HepG2 (cell line): ENCODE measurements around the gene YWHAB. TPM values are rescaled to one million over a fixed set of nuclear protein-coding genes. Genes with fewer than 3 reads are reported as not detected.

Source experiments
- ATAC-seq: fragments of 200-7000 bp; cut with Tn5 transposase; 3 replicates; pipeline ENCODE4 v1.9.1; 2020; ENCODE audit warnings: mild to moderate bottlenecking, moderate library complexity
- BruUV-seq: library from RNA; stranded (reverse); fragments of 400-500 nt; replicated peaks from 2 replicates; lab custom pipeline; 2021; lab: Mats Ljungman, UMichigan
- CTCF ChIA-PET: fragments of 300-600 bp; formaldehyde crosslinking; extraction: SDS; loops from one replicate; lab custom pipeline; 2021; ENCODE audit warnings: low total read pairs, inconsistent platforms, low intra/inter-chr PET ratio; lab: Yijun Ruan, JAX
- POLR2A ChIA-PET: fragments of 350-600 bp; sonication (Branson Sonifier 250); formaldehyde crosslinking; loops from one replicate; lab custom pipeline; 2020; ENCODE audit warnings: antibody characterized with exemption, inconsistent platforms; lab: Yijun Ruan, JAX
- DNase-seq: peaks from one replicate; pipeline ENCODE4 v3.0.0-alpha.2; 2015; ENCODE audit warnings: low spot score
- FAIRE-seq: peaks from 3 replicates; lab custom pipeline; 2011; peaks lifted over from hg19 to GRCh38; lab: Jason Lieb, UNC
- H2AFZ ChIP-seq: one replicate; pipeline ENCODE4 v1.6.1; 2011; ENCODE audit warnings: low read length, inconsistent platforms
- H3K27ac ChIP-seq: fragments of 300-600 bp; 3 replicates; pipeline ENCODE4 v1.8.0; 2011; ENCODE audit warnings: mixed run types, mild to moderate bottlenecking, mixed read lengths, low read length, inconsistent platforms; ENCODE audit not compliant: insufficient read depth; ENCODE audit errors: extremely low read length
- H3K27me3 ChIP-seq, 2 experiments: fragments of 200-600 bp in 1 of 2; 2 replicates in 1 of 2; 3 replicates in 1 of 2; pipeline versions ENCODE4 v1.6.0 to v1.8.0; 2011; ENCODE audit warnings: low read length in 2 of 2, mild to moderate bottlenecking in 2 of 2, moderate library complexity in 2 of 2, inconsistent platforms in 1 of 2; ENCODE audit not compliant: insufficient read depth in 2 of 2, control insufficient read depth in 1 of 2
- H3K36me3 ChIP-seq, 2 experiments: fragments of 200-600 bp in 1 of 2; replicated peaks in 1 of 2; 2 replicates in 1 of 2; 3 replicates in 1 of 2; pipeline versions ENCODE4 v1.5.1 to v1.8.0; 2011; ENCODE audit warnings: low read length in 2 of 2, inconsistent platforms in 1 of 2; ENCODE audit not compliant: insufficient read depth in 2 of 2, control insufficient read depth in 1 of 2
- H3K4me1 ChIP-seq: 2 replicates; pipeline ENCODE4 v1.5.1; 2012; ENCODE audit warnings: low read length, inconsistent platforms; ENCODE audit not compliant: insufficient read depth
- H3K4me2 ChIP-seq: 2 replicates; pipeline ENCODE4 v1.6.0; 2011; ENCODE audit warnings: low read depth, low read length, inconsistent platforms
- H3K4me3 ChIP-seq, 3 experiments: fragments of 200-600 bp in 1 of 3; sonication (generic), shearing (Covaris generic) in 1 of 3; replicated peaks in 1 of 3; 2 replicates each; pipeline ENCODE4 v1.5.1; 2011 to 2016; ENCODE audit warnings: low read length in 3 of 3, inconsistent platforms in 2 of 3, low read depth in 2 of 3, mild to moderate bottlenecking in 2 of 3, control low read depth in 1 of 3, mixed read lengths in 1 of 3; ENCODE audit not compliant: insufficient read depth in 1 of 3
- H3K79me2 ChIP-seq: one replicate; pipeline ENCODE4 v1.6.1; 2011; ENCODE audit warnings: low read length, inconsistent platforms; ENCODE audit not compliant: insufficient read depth
- H3K9ac ChIP-seq: 2 replicates; pipeline ENCODE4 v1.6.0; 2011; ENCODE audit warnings: mild to moderate bottlenecking, low read depth, low read length, inconsistent platforms; ENCODE audit not compliant: insufficient read depth
- H3K9me3 ChIP-seq: 2 replicates; pipeline ENCODE4 v1.5.1; 2012; ENCODE audit warnings: mild to moderate bottlenecking, low read length
- H4K20me1 ChIP-seq: 2 replicates; pipeline ENCODE4 v1.6.0; 2011; ENCODE audit warnings: inconsistent platforms, mild to moderate bottlenecking, low read length, moderate library complexity; ENCODE audit not compliant: insufficient read depth
- CBFB ChIP-seq: sonication (generic); formaldehyde crosslinking; IDR thresholded peaks from 2 replicates; pipeline ENCODE4 v1.4.0; 2020; ENCODE audit warnings: missing genetic modification reagents
- ELF1 ChIP-seq: sonication (generic); formaldehyde crosslinking; IDR thresholded peaks from 2 replicates; pipeline ENCODE4 v1.4.0; 2020; ENCODE audit warnings: missing genetic modification reagents
- ETV5 ChIP-seq: IDR thresholded peaks from 2 replicates; pipeline ENCODE4 v1.6.1; 2018; ENCODE audit warnings: missing biosample characterization, missing genetic modification reagents, inconsistent platforms, borderline replicate concordance
- FOXC1 ChIP-seq: sonication (generic); formaldehyde crosslinking; IDR thresholded peaks from 2 replicates; pipeline ENCODE4 v1.8.0; 2022; ENCODE audit warnings: mild to moderate bottlenecking, missing genetic modification reagents, borderline replicate concordance
- HNRNPK ChIP-seq: fragments of 200-400 bp; formaldehyde crosslinking; IDR thresholded peaks from 2 replicates; pipeline ENCODE4 v1.6.1; 2018; ENCODE audit warnings: low read length, low read depth, moderate library complexity, mild to moderate bottlenecking; ENCODE audit not compliant: poor library complexity, severe bottlenecking
- KMT2A ChIP-seq: sonication (generic); formaldehyde crosslinking; IDR thresholded peaks from 2 replicates; pipeline ENCODE4 v1.4.0; 2020; ENCODE audit warnings: missing genetic modification reagents
- PAXIP1 ChIP-seq: sonication (generic); formaldehyde crosslinking; conservative IDR thresholded peaks from 2 replicates; pipeline ENCODE4 v1.4.0; 2020; ENCODE audit warnings: mild to moderate bottlenecking, missing genetic modification reagents, moderate library complexity
- TAF15 ChIP-seq: fragments of 200-400 bp; formaldehyde crosslinking; IDR thresholded peaks from one replicate; pipeline ENCODE4 v1.6.1; 2018; ENCODE audit warnings: mild to moderate bottlenecking, low read depth, low read length; ENCODE audit not compliant: poor library complexity, severe bottlenecking
- TOPORS ChIP-seq: sonication (generic); formaldehyde crosslinking; IDR thresholded peaks from 2 replicates; pipeline ENCODE4 v1.8.0; 2023; ENCODE audit warnings: mild to moderate bottlenecking, missing genetic modification reagents
- ZFY ChIP-seq: sonication (generic); formaldehyde crosslinking; IDR thresholded peaks from 2 replicates; pipeline ENCODE4 v1.4.0; 2020; ENCODE audit warnings: missing genetic modification reagents
- ZNF720 ChIP-seq: sonication (generic); formaldehyde crosslinking; IDR thresholded peaks from 2 replicates; pipeline ENCODE4 v1.4.0; 2020; ENCODE audit warnings: missing genetic modification reagents
- WGBS: methylation state at CpG from one replicate; pipeline ENCODE4 v1.1.6; 2017; ENCODE audit warnings: low lambda C conversion rate; 5-methylcytosine and 5-hydroxymethylcytosine counted together
- in situ Hi-C: cut with HindIII; loops from 2 replicates; pipeline ENCODE4 v1.10.0; 2017; ENCODE audit warnings: low pct_unique_long_range_greater_than_20kb; ENCODE audit not compliant: extremely low pct_ligation_motif_present
- intact Hi-C: fragments of 100-400 bp; cut with micrococcal nuclease; formaldehyde crosslinking; loops from one replicate; pipeline ENCODE4 v1.10.0; 2022; ENCODE audit not compliant: unreplicated experiment
- polyA plus RNA-seq, 8 experiments: library from polyadenylated mRNA; depleted of rRNA in 3 of 8; stranded (reverse) in 7 of 8; unstranded in 1 of 8; fragments of >200 nt; fragmentation: Illumina TruSeq in 4 of 8; extraction: Trizol in 4 of 8; gene quantifications; 2 replicates each; pipeline versions ENCODE4 v1.2.1 to v1.2.3, GENCODE V29; 2011 to 2016; ENCODE audit warnings: low read depth in 4 of 8, missing spikeins in 1 of 8, mixed read lengths in 1 of 8; ENCODE audit not compliant: insufficient read depth in 1 of 8
- total RNA-seq, 5 experiments: library from RNA; depleted of rRNA; stranded (reverse); fragments of >200 nt; fragmentation: Illumina TruSeq; extraction: Trizol; gene quantifications; 2 replicates each; pipeline ENCODE4 v1.2.3, GENCODE V29; 2016; ENCODE audit warnings: low read depth in 1 of 5
- TF ChIP-seq, protein P1 (sequence below): sonication (generic); formaldehyde crosslinking; IDR thresholded peaks from 2 replicates; pipeline ENCODE4 v1.4.0; 2020; ENCODE audit warnings: missing genetic modification reagents
- TF ChIP-seq, protein P2 (sequence below): sonication (generic); formaldehyde crosslinking; IDR thresholded peaks from 2 replicates; pipeline ENCODE4 v1.8.0; 2022; ENCODE audit warnings: missing genetic modification reagents, mild to moderate bottlenecking, moderate library complexity, borderline replicate concordance

The YWHAB gene
- total and polyA plus RNA-seq, 2 of the 13 experiments (the other 11 are each of a cell fraction or from before 2014, with no cell fraction given), result 77.2 to 121 TPM

DNA sequence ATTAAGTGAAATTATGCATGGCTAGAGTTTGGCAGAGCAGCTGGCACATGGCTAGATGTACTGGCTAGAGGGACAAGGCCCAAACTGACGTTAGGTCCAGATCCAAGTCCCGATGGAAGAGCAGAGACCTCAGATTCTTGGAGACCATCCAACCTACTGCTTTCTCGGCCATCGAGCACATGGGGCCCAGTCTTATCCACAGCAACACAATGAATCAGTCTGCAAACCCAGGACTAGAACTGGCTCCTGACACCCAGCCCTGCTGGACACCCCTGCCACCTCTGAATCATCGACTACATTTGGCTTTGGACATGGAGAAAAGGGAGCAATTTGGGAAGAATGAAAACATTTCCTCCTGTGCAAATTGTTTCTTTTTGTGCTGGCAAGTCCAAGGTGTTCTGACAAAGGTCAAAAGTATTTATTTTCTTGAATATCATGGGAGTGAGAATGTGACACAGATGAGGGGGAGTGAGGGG is 23.9 kb upstream of the YWHAB start:
- H3K4me2 ChIP-seq, result no peak overlapping the region
- no peaks in the 10 kb centered on the region for H3K36me3 ChIP-seq
- H2AFZ ChIP-seq, result no peak overlapping the region
- H3K79me2 ChIP-seq, result no peaks in the 10 kb centered on the region
- POLR2A ChIA-PET, result no interaction called here
- H3K4me1 ChIP-seq, result peaks cover 7% of the 10 kb centered on the region
- in situ Hi-C loops, result loop anchor here (5.0 kb wide), 1 partner anchor 59 kb away; no protein-coding TSS in a partner anchor
- FAIRE-seq (no peak), DNase-seq (no peak), ATAC-seq (no peak)
- no peaks in the 10 kb centered on the region for H3K9me3 ChIP-seq
- H3K27ac ChIP-seq, result no peak overlapping the region
- CTCF ChIA-PET, result no interaction called here
- TF ChIP-seq FOXC1 (CRISPR knock-in tag), result no peak
- TF ChIP-seq, protein P1, sequence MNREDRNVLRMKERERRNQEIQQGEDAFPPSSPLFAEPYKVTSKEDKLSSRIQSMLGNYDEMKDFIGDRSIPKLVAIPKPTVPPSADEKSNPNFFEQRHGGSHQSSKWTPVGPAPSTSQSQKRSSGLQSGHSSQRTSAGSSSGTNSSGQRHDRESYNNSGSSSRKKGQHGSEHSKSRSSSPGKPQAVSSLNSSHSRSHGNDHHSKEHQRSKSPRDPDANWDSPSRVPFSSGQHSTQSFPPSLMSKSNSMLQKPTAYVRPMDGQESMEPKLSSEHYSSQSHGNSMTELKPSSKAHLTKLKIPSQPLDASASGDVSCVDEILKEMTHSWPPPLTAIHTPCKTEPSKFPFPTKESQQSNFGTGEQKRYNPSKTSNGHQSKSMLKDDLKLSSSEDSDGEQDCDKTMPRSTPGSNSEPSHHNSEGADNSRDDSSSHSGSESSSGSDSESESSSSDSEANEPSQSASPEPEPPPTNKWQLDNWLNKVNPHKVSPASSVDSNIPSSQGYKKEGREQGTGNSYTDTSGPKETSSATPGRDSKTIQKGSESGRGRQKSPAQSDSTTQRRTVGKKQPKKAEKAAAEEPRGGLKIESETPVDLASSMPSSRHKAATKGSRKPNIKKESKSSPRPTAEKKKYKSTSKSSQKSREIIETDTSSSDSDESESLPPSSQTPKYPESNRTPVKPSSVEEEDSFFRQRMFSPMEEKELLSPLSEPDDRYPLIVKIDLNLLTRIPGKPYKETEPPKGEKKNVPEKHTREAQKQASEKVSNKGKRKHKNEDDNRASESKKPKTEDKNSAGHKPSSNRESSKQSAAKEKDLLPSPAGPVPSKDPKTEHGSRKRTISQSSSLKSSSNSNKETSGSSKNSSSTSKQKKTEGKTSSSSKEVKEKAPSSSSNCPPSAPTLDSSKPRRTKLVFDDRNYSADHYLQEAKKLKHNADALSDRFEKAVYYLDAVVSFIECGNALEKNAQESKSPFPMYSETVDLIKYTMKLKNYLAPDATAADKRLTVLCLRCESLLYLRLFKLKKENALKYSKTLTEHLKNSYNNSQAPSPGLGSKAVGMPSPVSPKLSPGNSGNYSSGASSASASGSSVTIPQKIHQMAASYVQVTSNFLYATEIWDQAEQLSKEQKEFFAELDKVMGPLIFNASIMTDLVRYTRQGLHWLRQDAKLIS, result no peak
- TF ChIP-seq PAXIP1 (CRISPR knock-in tag), result no peak
- no peak for TF ChIP-seq ZNF720 (CRISPR knock-in tag)
- no peak for TF ChIP-seq KMT2A
- no peak for TF ChIP-seq CBFB (CRISPR knock-in tag)
- TF ChIP-seq, protein P2, sequence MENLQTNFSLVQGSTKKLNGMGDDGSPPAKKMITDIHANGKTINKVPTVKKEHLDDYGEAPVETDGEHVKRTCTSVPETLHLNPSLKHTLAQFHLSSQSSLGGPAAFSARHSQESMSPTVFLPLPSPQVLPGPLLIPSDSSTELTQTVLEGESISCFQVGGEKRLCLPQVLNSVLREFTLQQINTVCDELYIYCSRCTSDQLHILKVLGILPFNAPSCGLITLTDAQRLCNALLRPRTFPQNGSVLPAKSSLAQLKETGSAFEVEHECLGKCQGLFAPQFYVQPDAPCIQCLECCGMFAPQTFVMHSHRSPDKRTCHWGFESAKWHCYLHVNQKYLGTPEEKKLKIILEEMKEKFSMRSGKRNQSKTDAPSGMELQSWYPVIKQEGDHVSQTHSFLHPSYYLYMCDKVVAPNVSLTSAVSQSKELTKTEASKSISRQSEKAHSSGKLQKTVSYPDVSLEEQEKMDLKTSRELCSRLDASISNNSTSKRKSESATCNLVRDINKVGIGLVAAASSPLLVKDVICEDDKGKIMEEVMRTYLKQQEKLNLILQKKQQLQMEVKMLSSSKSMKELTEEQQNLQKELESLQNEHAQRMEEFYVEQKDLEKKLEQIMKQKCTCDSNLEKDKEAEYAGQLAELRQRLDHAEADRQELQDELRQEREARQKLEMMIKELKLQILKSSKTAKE (CRISPR knock-in tag), result no peak
- no peak for TF ChIP-seq ELF1 (CRISPR knock-in tag)
- no peak for TF ChIP-seq TAF15
- no peak for TF ChIP-seq HNRNPK
- no peak for TF ChIP-seq ETV5 (CRISPR knock-in tag)
- no peak for TF ChIP-seq TOPORS (CRISPR knock-in tag)
- TF ChIP-seq ZFY (CRISPR knock-in tag), result no peak
- no peak overlapping the region for H3K9ac ChIP-seq
- no peaks in the 10 kb centered on the region for H4K20me1 ChIP-seq
- peaks cover 1 to 17% of the 10 kb centered on the region in 2 experiments; a peak in 3 of 5 replicates for H3K27me3 ChIP-seq
- no TSS peak for BruUV-seq
- intact Hi-C loops, result no loop called here
- WGBS, result 2% methylated on average over 5 of the region's 5 CpGs
- no peak overlapping the region for H3K4me3 ChIP-seq
